ENCODE results near the gene NDRG4. TPM values are rescaled to one million over a fixed set of nuclear protein-coding genes. Genes with fewer than 3 reads are reported as not detected.

The NDRG4 gene
- total RNA-seq, 1 experiment from 2014 or later, result 5.7 TPM

DNA sequence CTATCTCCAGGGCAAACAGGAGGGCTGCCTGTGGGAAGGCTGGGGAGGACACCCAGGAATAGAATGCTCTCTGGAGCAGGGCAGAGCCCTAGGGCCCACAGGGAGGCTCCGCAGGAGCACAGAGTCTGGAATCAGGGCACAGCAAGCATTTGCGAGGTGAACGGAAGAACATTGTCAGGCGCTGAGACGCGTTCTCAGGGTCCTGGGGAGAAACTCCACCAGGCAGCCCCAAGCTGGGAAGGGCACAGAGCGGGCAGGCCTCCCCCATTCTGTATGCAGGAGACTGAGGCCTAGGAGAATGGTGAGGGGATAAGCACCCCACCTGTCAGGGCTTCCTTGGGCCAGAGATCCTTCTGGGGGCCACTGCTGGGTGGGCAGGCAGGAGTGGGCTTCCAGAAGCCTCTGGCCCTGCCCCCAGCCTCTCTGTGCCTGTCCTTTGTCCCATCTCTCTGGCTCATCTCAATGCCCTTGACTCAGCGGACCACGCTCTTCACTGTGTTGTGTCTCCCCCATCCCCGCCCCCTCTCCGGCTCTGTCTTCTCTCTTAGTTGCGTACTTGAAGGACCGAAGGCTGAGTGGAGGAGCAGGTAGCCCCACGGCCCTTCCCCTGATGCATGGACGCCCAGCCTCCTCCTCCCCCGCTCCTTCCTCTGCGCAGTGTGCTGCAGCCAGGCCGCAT, 10.3 kb downstream of the NDRG4 start:
- DNase-seq (ENCODE audit: low read depth), result no peak

DNA sequence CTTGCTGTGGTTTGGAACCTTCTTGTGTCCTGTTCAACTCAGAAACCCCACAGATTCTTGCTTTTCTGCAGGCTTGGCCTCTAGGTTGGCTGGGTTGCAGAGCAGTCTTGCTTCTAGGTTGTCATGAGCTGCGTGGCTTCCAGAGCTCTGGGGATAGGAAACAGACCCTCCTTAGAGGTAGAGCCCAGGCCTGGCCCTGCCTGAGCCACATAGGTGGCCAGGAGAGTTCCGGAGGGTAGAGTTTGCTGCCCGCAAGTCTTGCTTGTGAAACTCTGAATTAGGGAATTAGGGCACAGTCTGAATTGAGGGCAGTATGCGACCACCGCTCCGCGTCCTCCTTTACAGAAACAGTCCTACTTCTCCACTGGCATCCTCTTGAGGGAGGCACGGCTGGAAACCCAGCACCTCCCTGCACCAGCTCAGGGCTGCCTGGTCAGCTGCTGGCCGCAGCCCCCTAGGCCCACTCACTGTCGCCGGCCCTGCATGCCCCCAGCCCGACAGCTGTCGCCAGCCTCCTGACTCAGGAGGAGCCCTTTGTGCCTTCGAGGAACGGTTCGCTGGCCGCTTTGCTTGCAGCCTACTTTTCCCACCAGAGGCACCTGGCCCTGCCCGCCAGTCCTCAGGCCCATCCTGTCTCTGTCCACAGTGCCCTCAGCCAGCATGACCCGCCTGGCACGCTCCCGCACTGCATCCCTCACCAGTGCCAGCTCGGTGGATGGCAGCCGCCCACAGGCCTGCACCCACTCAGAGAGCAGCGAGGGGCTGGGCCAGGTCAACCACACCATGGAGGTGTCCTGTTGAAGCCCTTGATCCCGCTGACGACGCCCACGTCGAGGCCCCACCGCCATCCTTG, 11.1 kb downstream of the NDRG4 start:
- no peak for DNase-seq (ENCODE audit: low read depth)

DNA sequence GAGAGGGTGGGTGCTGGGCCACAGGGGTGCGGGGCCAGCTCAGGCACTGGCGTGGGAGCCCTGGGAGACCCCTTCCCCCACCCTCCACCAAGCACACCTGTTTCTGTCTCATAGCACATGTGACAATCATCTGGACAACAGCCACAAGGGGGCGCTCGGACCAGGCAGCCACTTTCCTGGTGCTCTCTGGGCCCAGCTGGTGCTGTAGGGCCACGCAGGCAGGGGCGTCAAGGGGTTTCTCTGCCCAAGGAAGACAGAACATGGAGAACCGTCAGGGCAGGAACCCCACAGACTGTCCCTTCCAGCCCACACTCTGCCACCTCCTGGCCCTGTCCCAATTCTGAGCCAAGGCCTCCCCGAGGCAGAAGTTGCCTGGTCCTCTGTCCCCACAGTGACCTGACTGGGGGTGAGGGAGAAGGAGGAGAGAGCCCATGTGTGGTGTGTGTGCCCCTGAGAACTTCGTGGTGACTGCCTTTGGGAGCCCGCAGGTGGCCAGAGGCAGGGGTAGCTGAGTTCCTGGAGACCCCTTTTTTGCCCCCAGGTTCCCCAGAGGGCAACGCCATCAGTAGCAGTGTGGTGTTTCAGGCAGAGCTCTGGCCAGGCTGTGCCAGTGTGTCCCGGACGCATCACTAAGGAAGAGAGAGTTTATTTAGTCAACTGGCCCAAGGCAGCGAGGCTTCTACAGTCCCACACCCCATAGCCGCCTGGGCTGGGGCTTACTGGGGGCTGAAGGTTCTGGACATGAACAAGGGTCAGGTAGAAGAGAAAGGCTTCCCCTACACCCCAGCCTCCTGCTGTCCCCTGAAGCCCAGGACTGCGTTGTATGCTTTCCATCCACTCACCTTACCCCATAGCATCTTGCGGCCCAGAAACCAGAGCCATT, 12.2 kb downstream of the NDRG4 start:
- DNase-seq (ENCODE audit: low read depth), result peak; percentile 70

DNA sequence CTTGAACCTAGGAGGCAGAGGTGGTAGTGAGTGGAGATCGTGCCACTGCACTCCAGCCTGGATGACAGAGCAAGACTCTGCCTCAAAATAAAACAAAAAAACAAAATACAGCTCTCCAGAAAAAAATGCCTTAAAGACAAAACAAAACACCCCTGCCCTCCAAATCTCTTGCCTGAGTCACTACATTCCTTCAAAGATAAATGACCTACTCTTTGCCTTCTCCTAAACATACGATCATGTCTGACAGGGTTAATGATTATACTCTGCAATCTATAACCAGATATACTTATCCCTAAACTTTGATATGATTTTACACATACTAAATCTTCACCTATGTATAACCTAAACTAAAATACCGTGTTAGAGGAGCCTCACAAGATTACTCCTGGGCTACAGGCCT, 13.9 kb downstream of the NDRG4 start:
- DNase-seq (ENCODE audit: low read depth), result no peak

DNA sequence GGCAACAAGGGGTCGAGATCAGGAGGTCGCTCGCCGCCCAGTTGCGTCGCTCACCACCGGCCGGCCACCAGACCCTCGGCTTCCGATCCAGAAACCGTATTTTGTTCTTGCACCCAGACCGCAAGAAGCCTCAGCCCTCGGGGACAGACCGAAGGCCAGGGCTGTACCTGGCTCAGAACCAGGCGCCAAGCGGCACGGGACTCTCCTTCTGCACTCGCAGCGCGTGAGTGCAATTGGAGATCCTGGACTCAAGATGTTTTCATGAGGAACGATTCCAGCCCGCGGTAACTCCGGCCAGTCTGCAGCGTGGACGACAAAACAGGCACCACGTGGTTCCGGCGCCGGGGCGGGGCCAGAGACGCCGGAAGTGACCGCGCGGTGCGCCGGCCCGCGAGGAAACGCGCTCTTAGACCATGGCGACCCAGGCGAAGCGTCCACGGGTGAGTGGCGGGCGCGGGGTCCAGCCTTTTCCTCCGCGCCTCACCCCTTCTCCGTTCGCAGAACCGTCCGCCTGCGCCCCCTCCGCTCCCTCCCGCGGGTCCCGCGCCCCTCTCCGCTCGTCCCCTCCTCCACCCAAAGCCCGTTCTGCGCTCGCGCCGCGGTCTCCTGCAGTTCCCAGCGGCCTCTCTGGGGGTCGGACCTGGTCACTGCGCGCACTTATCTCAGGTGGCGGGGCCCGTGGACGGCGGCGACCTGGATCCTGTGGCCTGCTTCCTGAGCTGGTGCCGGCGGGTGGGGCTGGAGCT, 15.4 kb downstream of the NDRG4 start, which contains the start of gene SETD6:
TSS of gene SETD6 (plus strand) at position 393 of the 746 bp plus-strand sequence. CDS start at position 414, 21 bp downstream.
- DNase-seq (ENCODE audit: low read depth), result peak; percentile 89

DNA sequence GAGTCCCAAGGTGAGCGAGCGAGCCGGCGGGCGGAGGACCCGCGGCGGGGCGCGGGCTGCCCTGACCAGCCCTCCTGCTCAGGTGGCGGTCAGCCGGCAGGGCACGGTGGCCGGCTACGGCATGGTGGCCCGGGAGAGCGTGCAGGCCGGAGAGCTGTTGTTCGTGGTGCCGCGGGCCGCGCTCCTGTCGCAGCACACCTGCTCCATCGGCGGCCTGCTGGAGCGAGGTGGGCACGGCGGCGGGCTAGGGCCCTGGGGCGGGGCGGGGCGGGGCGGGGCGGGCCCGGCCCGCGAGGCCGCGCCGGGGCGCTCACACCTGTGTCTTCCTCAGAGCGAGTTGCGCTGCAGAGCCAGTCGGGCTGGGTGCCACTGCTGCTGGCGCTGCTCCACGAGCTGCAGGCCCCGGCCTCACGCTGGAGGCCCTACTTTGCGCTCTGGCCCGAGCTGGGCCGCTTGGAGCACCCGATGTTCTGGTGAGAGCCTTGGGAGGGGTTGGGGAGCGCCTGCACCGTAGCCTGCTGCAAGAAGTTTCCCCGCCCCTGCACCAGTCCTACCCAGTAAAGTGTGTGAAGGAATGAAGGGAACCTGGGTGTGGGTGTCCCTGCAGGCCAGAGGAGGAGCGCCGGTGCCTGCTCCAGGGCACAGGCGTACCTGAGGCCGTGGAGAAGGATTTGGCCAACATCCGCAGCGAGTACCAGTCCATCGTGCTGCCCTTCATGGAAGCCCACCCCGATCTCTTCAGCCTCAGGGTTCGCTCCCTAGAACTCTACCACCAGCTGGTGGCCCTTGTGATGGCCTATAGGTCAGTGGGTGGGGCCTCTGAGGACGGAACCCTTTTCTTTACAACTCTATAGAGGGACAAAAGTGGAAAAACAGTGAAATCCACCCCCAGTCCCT, 16.2 kb downstream of the NDRG4 start:
- DNase-seq (ENCODE audit: low read depth), result peak; percentile 36

- no peak for DNase-seq (ENCODE audit: low read depth)
Observed at GRCh38 chr16:58516768-58517107, 16.8 kb downstream of the NDRG4 start.

GRCh38 chr16:58518083-58518979, 18.4 kb downstream of the NDRG4 start:
- DNase-seq (ENCODE audit: low read depth), result no peak

GRCh38 chr16:58518980-58519368, 19.0 kb downstream of the NDRG4 start:
- no peak for DNase-seq (ENCODE audit: low read depth)

DNA sequence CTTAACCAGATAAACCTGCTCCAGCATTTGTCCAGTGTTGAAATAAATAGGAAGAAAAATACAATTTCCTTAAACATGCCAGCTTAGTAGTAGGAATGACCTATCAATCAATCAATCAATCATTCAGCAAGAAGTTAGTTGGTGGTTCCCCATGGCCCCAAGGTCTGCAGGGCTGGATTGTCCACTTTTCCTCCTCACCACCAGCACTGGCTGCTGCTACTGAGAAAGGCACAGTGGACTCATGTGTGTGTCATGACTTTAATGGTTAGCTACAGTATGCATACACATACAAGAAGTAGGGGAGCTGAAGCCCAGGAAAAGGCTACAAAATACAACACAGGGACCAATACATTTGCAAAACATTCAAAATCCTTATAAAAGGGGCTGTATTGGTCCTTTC, 19.8 kb downstream of the NDRG4 start:
- DNase-seq (ENCODE audit: low read depth), result no peak

GRCh38 chr16:58530179-58530578, 30.2 kb downstream of the NDRG4 start:
- no peak for DNase-seq (ENCODE audit: low read depth)

DNA sequence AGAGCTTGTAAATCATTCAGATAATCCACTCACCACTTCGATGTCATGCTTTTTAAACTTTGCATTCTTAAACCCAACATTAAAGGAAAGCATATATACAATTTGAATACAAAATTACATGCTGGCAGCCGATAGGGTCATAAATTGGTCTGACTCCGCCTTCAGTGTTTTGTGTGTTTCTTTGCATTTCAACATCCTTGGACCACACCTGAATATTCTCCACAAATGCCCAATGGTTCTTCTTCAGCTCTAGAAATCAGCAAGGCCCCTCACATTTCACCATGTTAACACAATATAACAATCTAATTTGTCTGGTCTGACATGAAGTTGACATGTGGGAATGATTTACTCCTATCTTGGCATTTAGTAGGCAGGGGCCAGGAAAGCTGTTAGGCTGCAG, 32.5 kb downstream of the NDRG4 start:
- DNase-seq (ENCODE audit: low read depth), result no peak

DNA sequence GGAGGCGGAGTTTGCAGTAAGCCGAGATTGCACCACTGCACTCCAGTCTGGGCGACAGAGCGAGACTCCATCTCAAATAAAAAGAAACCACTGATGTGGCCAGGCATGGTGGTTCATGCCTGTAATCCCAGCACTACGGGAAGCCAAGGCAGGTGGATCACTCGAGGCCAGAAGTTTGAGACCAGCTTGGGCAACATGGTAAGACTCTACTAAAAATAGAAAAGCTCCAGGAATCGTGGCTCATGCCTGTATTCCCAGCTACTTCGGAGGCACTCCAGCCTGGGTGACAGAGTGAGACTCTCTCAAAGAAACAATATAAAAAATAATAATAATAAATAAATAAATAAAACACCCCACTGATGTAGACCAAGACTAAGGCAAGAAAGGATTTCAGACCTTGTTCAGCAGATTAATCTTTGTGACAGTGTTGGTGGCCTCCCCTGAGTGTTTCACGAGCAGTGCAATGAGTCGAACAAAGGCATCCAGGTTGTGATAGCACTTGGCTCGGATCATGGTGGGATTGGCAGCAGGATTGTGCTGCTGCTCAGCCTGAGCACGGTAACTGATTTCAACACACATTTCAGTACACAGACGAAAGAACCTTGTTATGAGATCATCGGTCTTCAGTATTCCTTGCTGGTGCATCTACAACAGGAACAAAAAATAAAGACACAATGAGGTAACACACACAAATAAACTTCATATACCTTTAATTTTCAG, 34.0 kb downstream of the NDRG4 start:
- DNase-seq (ENCODE audit: low read depth), result no peak

DNA sequence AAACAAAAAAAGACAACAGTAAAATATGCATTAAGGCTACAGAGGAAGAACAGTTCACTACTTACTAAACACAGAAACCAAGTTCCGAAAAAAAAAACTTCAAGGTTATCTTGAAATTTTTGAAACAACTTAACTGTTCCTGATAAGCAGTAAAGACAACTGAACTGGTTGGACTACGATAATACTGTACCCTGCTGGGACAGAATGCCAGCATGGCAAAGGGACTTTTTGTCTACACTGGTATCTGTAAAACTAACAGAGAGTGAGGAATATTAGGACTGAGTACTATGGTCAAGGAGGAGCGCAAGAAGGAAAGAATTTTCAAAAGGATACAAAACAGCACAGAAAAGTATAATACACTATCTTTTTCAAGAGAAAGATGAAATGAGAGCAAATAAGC, 35.2 kb downstream of the NDRG4 start:
- DNase-seq (ENCODE audit: low read depth), result no peak

- no peak for DNase-seq (ENCODE audit: low read depth)
Observed at GRCh38 chr16:58536278-58536677, 36.3 kb downstream of the NDRG4 start.

DNA sequence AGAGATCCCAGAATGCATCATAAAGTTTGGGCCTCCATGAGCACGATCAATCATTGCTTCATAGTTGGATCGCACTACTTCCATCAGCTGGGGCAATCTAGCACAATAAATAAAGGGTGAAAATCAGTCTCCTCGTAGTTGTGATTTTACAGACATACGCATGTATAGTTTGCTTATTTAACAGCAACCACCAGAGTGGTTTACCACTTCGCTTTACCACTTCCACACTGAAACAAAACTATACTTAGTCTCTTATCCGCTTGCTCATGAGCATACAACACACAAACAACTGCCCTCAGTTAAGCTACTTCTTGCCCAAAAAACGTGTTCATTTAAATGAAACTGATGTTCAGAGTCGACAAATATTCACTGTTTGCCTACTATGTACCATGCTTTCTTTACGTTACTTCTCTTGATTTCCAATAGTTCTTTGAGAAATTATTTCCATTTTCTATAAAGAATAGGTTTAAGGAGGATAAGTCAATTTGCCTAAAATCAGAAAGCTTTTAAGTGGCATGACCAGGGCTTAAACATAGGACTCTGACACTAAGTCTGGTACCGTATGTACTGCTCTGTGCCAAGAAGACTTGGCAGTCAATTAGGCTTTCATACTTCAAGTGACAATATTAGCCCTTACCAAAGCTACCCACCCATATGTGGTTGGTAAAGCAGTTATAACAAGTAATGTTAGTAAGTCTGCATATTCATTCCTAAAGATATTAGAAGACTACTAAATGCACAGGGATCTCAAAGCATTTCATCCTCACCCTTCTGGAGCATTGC, 37.4 kb downstream of the NDRG4 start:
- no peak for DNase-seq (ENCODE audit: low read depth)

DNA sequence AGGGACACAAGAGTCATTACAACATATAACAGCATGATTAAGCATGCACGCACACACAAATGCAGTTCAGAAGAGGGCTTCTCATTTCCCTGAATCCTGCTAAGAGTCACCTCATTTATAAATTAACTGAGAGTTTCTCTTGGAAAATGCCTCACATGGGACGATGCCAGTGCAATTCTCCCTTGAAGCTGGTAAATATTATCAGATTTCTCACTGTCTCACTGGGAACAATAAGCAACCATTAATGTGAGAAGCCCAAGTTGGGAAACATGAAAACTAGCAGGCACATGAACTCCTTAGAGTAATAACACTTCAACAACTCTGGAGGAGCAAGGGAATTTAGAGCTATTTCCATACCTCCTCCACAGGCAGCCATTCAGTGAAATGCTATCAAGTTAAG, 41.8 kb downstream of the NDRG4 start:
- no peak for DNase-seq (ENCODE audit: low read depth)

- DNase-seq (ENCODE audit: low read depth), result no peak
Observed at GRCh38 chr16:58542291-58542690, 42.3 kb downstream of the NDRG4 start.

Data from Daoy (cell line).